Spleen (tissue), 7 donors: ENCODE results near the gene CNTNAP2.

Experiments used
- POLR2A ChIP-seq, 3 donors: fragments of 450-650 bp; IDR thresholded peaks; one replicate each; pipeline ENCODE4 v1.5.1; 2017; ENCODE audit warnings: antibody characterized with exemption in 3 of 3, mild to moderate bottlenecking in 1 of 3
- POLR2AphosphoS5 ChIP-seq, 3 donors: sonication (generic); formaldehyde crosslinking; IDR thresholded peaks; one replicate each; pipeline ENCODE4 v1.5.1; 2017; ENCODE audit warnings: antibody characterized with exemption in 3 of 3
- TF ChIP-seq, protein P1 (sequence below), 11 experiments: fragments of 200-600 bp in 7 of 11; fragments of 450-650 bp in 4 of 11; sonication (generic) in 4 of 11; IDR thresholded peaks in 8 of 11; conservative IDR thresholded peaks in 3 of 11; 1 replicate in 7 of 11; 2 replicates in 4 of 11; pipeline versions ENCODE4 v1.4.0 to v1.8.0; 2016 to 2021; ENCODE audit warnings: antibody characterized with exemption in 11 of 11, inconsistent platforms in 4 of 11, mild to moderate bottlenecking in 1 of 11
- donor health status: DM: no; HTN: no; CAD: no; lungs with moderate emphysema.
- donor health status: DM: no; HTN: no; CAD: no.
- donor health status: DM: no; HTN: no; CAD: no.

DNA sequence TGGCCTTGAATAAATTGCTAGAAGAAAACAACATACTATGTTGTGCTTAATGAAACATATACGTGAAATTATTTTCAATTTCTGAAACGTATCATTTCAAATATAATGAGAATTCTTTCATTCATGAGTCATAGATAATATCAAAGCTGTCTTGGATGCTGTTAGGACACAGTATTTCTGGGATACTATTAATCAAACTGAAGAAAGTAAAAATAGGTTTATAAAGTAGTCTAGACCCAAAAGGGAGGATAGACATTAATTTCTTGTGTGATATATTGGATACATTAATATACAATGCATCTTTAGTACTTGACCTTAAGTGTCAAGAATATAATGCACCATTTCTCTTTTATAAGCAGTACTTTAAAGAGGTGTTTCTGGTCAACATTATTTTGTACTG is 89.7 kb downstream of the CNTNAP2 start:
- TF ChIP-seq POLR2A (IDR thresholded peaks at IDR 0.05) (no peak), POLR2AphosphoS5 (IDR thresholded peaks at IDR 0.05) (no peak)
- TF ChIP-seq, protein P1, sequence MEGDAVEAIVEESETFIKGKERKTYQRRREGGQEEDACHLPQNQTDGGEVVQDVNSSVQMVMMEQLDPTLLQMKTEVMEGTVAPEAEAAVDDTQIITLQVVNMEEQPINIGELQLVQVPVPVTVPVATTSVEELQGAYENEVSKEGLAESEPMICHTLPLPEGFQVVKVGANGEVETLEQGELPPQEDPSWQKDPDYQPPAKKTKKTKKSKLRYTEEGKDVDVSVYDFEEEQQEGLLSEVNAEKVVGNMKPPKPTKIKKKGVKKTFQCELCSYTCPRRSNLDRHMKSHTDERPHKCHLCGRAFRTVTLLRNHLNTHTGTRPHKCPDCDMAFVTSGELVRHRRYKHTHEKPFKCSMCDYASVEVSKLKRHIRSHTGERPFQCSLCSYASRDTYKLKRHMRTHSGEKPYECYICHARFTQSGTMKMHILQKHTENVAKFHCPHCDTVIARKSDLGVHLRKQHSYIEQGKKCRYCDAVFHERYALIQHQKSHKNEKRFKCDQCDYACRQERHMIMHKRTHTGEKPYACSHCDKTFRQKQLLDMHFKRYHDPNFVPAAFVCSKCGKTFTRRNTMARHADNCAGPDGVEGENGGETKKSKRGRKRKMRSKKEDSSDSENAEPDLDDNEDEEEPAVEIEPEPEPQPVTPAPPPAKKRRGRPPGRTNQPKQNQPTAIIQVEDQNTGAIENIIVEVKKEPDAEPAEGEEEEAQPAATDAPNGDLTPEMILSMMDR (IDR thresholded peaks at IDR 0.05 in 8 of 11, conservative IDR thresholded peaks at IDR 0.05 in 3 of 11) = no peak
